Smooth muscle cell (in vitro differentiated cells): ENCODE measurements around the gene PFKP. TPM values are rescaled to one million over a fixed set of nuclear protein-coding genes. Genes with fewer than 3 reads are reported as not detected.

ENCODE experiments used
- DNase-seq: peaks from one replicate; lab custom pipeline; 2025; ENCODE audit not compliant: unreplicated experiment; lab: John Stamatoyannopoulos, UW
- H2AFZ ChIP-seq: fragments of 200-600 bp; sonication (generic); 2 replicates; pipeline ENCODE4 v1.6.0; 2016; ENCODE audit warnings: antibody characterized with exemption, low read depth, mild to moderate bottlenecking
- H3F3A ChIP-seq: fragments of 200-600 bp; sonication (generic); 2 replicates; pipeline ENCODE4 v1.6.0; 2017; ENCODE audit warnings: antibody characterized with exemption, low read depth
- H3K27ac ChIP-seq: fragments of 200-600 bp; sonication (generic); 2 replicates; pipeline ENCODE4 v1.5.1; 2016; ENCODE audit warnings: low read depth, mild to moderate bottlenecking
- H3K27me3 ChIP-seq: fragments of 200-600 bp; sonication (generic); 2 replicates; pipeline ENCODE4 v1.6.1; 2016; ENCODE audit warnings: low read depth, mild to moderate bottlenecking
- H3K36me3 ChIP-seq: fragments of 200-600 bp; sonication (generic); 2 replicates; pipeline ENCODE4 v1.5.1; 2016; ENCODE audit warnings: low read depth
- H3K4me1 ChIP-seq: fragments of 200-600 bp; sonication (generic); 2 replicates; pipeline ENCODE4 v1.5.1; 2016; ENCODE audit warnings: low read depth
- H3K4me2 ChIP-seq: fragments of 200-600 bp; sonication (generic); 2 replicates; pipeline ENCODE4 v1.6.0; 2016; ENCODE audit warnings: mild to moderate bottlenecking
- H3K4me3 ChIP-seq: fragments of 200-600 bp; sonication (generic); 2 replicates; pipeline ENCODE4 v1.5.1; 2016; ENCODE audit warnings: mild to moderate bottlenecking
- H3K79me2 ChIP-seq: fragments of 200-600 bp; sonication (generic); 2 replicates; pipeline ENCODE4 v1.6.0; 2016; ENCODE audit warnings: low read depth, mild to moderate bottlenecking
- H3K9ac ChIP-seq: fragments of 200-600 bp; sonication (generic); 2 replicates; pipeline ENCODE4 v1.6.0; 2016; ENCODE audit warnings: low read depth
- H3K9me3 ChIP-seq: fragments of 200-600 bp; sonication (generic); replicated peaks from 2 replicates; pipeline ENCODE4 v1.5.1; 2016; ENCODE audit warnings: low read depth
- H4K20me1 ChIP-seq: fragments of 200-600 bp; sonication (generic); 2 replicates; pipeline ENCODE4 v1.6.0; 2016; ENCODE audit warnings: low read depth
- CTCF ChIP-seq: fragments of 200-600 bp; sonication (generic); IDR thresholded peaks from 2 replicates; pipeline ENCODE4 v1.5.1; 2017; ENCODE audit warnings: borderline replicate concordance, mild to moderate bottlenecking, antibody characterized with exemption; ENCODE audit not compliant: insufficient read depth, poor library complexity, severe bottlenecking
- WGBS: methylation state at CpG from one replicate; pipeline ENCODE4 v1.1.7; 2016; ENCODE audit warnings: low lambda C conversion rate; 5-methylcytosine and 5-hydroxymethylcytosine counted together
- polyA plus RNA-seq: library from polyadenylated mRNA; unstranded; fragments of >200 nt; fragmentation: Nextera tagmentation; extraction: Ambion mirVana; gene quantifications from 2 replicates; pipeline ENCODE4 v1.2.1, GENCODE V29; 2016
- total RNA-seq: library from RNA; depleted of rRNA; stranded (reverse); fragments of >200 nt; gene quantifications from 2 replicates; pipeline ENCODE4 v1.2.3, GENCODE V29; 2014

PFKP gene
- total and polyA plus RNA-seq, 2 experiments from 2014 or later, result 178 to 203 TPM

- H3K4me3 ChIP-seq, result no peak overlapping the region
- no peak for TF ChIP-seq CTCF
- H3K9ac ChIP-seq, result no peak overlapping the region
- no peak overlapping the region for H2AFZ ChIP-seq
- H3K79me2 ChIP-seq, result no peaks in the 10 kb centered on the region
- H3K4me2 ChIP-seq, result no peak overlapping the region
- H3K4me1 ChIP-seq, result peaks cover 4% of the 10 kb centered on the region
- no peak overlapping the region for H3K27ac ChIP-seq
- H3F3A ChIP-seq, result peaks cover 5% of the 10 kb centered on the region
- no peak for DNase-seq
- no peaks in the 10 kb centered on the region for H3K9me3 ChIP-seq
- no peaks in the 10 kb centered on the region for H3K36me3 ChIP-seq
- no peaks in the 10 kb centered on the region for H3K27me3 ChIP-seq
- WGBS, result 84% methylated on average over 27 of the region's 27 CpGs
- peaks cover 15% of the 10 kb centered on the region for H4K20me1 ChIP-seq
Observed at GRCh38 chr10:3122486-3123205, 55.3 kb downstream of the PFKP start.

- no peak overlapping the region for H3K4me3 ChIP-seq
- H2AFZ ChIP-seq, result no peak overlapping the region
- no peak for DNase-seq
- H3K9me3 ChIP-seq, result no peaks in the 10 kb centered on the region
- peaks cover 6% of the 10 kb centered on the region for H3K4me1 ChIP-seq
- no peak for TF ChIP-seq CTCF
- peaks cover 15% of the 10 kb centered on the region for H4K20me1 ChIP-seq
- H3F3A ChIP-seq, result peaks cover 5% of the 10 kb centered on the region
- H3K36me3 ChIP-seq, result no peaks in the 10 kb centered on the region
- H3K9ac ChIP-seq, result no peak overlapping the region
- no peak overlapping the region for H3K4me2 ChIP-seq
- no peaks in the 10 kb centered on the region for H3K79me2 ChIP-seq
- WGBS, result 96% methylated on average over 32 of the region's 32 CpGs
- H3K27me3 ChIP-seq, result no peaks in the 10 kb centered on the region
- H3K27ac ChIP-seq, result no peak overlapping the region
Observed at GRCh38 chr10:3123571-3124411, 56.4 kb downstream of the PFKP start.

GRCh38 chr10:3124412-3125175, 57.2 kb downstream of the PFKP start:
- Histone ChIP-seq H3K27me3 (no peaks in the 10 kb centered on the region), H3F3A (peaks cover 5% of the 10 kb centered on the region), H3K4me1 (peaks cover 6% of the 10 kb centered on the region), H3K9ac (no peak overlapping the region), H2AFZ (no peak overlapping the region), H4K20me1 (peaks cover 15% of the 10 kb centered on the region), H3K36me3 (no peaks in the 10 kb centered on the region), H3K27ac (no peak overlapping the region), H3K4me3 (no peak overlapping the region), H3K9me3 (no peaks in the 10 kb centered on the region), H3K4me2 (no peak overlapping the region), H3K79me2 (no peaks in the 10 kb centered on the region)
- WGBS, result 96% methylated on average over 40 of the region's 40 CpGs
- no peak for TF ChIP-seq CTCF
- no peak for DNase-seq
